GM21423 (cell line): ENCODE data around the gene POPDC2.

Source experiments
- ATAC-seq: cut with Tn5 transposase; IDR thresholded peaks from one replicate; pipeline ENCODE4 v1.9.1; 2021; ENCODE audit warnings: mild to moderate bottlenecking, moderate library complexity; ENCODE audit not compliant: unreplicated experiment

Gene POPDC2

DNA sequence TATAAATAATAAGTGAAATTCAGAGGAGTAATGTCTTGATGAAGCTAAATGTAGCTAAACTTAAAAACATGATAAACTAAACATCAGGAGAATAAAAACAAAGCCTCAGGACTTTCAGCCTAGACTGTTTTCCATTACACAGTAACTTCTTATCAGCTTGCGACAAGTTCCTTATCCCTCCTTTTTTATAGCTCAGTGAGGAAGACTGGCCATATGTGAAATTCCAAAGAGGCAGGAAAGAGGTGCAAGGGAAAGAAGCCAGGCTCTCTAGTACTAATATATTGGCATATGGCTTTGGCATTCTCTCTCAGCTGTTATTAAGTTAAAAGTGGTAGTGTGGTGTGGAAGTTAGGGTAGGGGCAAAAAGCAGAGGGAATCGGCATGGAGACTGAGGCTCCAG is 12.4 kb upstream of the POPDC2 start:
- no peak for ATAC-seq

DNA sequence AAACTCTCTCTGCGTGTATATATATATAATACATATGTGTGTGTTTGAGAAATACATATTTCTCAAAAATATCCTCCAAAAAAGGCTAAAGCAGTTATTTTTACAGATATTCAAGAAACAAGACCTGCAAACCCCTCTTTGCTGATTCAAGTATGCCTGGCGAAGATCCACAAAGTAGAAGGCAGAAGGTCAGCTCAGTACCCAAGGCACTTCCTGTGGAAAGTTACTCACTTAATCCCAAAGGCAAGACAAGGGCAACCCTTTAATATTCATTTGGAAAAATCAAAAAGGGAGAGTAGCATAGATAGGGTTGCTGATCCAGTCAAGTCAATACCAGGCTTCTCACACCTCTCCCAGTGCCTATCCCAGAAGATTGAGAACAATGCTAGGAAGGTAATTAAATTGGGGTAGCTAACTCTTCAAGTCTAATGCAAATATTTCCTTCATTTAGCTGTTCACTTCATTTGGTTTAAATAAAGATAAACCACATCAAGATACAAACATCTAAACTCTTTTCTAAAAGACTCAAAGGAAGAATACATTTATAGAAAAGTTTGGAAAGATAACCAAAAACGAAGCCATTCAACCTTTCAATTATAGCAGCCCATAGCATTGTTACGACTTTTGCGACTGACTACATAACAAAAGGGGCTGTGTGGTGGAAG is 9.6 kb upstream of the POPDC2 start:
- no peak for ATAC-seq

DNA sequence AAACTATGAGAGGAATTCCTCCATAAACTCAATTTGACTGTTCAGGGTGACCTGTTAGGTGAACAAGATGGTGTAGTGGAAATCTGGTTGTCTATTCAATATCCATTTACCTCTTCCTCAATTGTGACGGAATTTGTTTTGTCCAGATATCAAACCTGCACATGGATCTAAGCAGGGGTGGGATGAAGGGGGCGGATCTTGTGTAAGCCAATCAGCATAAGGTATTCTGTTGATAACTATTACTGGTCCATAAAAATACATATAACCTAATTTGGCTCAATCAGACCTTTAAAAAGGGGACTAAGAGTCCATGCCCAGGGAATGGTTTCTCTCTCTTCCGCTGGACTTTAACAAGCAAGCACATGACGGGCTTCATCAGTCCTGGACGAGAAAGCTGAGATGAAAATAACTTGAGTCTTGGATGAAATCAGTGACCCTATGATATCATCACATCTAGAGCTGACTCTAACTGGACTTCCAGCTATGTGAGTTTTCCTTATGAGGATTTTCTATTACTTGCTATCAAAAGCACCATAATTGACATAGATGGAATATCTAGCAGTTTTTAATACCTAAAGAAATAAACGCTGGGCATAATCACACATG is 5.7 kb upstream of the POPDC2 start:
- no peak for ATAC-seq

DNA sequence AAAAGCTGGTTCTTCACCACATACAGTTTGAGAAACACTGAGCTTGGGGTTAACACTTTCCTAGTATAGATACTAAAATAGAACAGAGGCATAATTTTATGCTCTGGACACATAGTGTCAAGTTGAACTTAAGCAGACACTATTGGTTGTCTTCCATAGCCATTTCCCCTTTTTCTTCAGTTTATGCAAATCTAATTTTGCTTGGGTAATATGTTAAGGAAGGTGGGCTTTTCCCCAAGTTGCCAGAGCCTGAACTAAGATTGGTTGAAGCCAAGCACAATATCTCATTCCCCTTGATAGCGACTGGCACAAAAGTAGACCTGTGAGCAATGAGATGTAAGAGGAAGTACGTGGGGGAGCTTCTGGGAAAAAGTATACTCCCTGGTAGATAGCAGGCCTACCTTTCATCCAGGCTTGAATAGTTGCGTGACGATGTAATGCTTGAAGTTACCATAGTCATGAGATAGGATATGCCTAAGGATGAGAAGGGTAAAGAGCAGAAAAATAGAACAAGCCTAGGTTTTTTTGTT is 4.5 kb upstream of the POPDC2 start:
- ATAC-seq, result peak; percentile 41

DNA sequence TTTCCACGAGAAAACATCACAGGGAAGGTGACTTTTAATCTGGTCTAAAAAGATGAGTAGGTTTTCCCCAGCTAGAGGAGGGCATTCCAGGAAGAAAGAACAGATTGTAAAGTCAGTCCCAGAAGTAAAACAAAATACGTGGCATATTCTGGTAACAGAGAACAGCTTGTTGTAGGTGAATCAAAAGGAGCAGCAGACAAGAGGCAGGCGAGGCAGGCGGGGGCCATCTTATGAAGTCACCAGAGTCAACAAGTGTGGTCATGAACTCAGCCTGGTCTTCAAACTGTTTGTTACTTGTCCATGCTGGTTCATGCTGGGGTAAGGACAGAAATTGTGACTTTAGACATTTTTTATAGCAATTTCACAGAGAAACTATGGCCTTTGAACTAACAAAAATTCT is 4.0 kb upstream of the POPDC2 start:
- ATAC-seq, result no peak

DNA sequence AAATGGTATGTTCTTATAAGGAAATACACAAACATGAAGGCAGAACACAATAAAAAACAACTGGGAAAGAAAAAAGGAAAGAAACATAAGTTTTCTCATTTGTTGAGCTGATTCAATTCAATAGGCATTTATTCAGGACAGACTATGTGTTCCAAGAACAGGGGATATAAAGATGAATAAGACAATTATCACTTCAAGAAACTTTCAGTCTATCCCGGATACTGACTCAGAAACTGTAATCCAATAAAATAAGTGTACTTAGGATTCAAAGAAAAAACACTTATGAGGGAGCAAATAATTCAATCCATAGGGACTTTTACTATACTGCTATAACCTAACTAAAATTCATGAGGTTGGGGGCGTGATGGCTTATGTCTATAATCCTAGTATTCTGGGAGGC is 3.5 kb upstream of the POPDC2 start:
- ATAC-seq, result no peak

DNA sequence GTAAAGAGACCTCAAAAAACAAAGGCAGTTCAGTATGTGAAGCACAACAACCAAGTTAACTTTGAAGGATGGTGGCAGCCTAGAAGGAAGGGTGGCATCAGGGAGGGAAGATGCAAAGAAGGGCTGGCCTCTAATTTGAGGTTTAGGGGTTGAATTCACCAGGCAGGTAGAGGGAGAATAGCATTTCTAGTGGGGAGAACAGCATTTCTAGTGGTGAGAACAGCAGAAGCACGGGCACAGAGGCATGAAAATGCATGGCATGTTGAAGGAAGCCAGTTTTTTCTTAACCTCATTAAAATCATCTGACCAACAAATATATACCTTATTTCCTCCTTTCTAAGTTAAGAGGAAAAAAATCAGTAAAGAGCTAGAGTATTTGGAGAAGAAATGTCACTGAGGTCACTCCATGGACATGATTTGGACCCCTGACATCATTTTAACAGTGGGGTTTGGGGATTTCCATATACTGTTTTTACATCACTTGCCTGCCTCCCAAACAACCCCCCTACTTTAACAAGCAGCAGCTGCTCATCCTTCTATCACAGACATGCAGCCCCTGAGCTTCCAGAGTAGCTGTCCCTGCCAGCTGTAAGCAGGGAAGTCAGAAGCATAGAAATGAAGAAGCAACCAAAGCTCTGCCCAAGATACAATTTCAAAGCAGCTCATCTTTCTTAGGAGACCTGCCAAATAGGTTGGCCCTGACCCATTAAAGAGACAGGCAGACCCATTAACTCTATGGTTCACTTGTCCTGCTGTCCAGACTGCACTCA is 2.4 kb upstream of the POPDC2 start:
- no peak for ATAC-seq

DNA sequence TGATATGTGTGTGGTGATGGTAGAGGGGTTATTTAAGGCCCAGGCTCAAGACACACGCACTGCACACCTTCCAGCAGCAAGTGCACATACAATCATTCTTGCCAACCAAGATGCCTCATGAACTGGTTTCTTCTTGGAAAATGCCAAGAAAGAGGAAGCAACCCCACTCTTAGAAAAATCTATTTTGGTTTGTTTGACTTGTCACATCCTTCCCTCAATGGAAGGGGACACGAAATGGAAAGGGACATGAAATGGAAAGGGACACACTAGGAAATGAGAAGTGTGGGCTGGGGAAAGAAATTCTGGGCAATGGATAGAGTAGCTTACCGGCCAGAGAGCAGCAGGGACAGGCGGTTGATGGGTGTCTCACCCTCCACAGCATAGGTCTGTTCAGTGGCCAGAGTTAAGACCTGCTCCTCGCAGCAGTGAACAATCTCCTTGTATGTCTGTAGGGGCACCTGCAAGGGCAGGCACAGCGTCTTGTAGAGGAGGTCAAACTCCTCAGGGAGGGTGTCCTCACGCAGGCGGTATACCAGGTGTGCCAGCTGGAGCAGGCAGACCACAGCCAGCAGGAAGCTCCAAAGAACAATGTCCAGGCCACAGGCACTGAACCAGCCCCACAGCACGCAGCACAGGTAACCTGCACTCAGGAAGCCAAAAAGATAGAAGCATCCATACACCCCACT is 640 bp downstream of the POPDC2 start:
- ATAC-seq, result no peak

DNA sequence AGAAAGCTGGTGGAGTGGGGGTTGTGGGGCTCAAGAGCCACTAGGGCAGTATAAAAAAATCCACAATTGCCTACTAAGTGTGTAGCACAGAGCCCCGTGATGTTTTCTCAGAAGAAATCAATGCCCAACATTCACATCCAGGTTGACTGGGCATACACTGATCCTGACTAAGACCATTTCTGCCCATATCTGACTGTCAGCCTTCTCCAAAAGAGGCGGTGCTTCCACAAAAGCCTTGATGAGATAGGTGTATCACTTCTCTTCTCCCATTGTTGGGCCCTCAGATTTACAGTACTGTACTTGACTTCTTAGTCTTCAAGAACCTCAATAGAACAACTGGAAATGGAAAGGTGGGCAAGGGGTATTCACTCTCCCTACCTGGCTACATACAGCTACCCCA is 1.4 kb downstream of the POPDC2 start:
- no peak for ATAC-seq

DNA sequence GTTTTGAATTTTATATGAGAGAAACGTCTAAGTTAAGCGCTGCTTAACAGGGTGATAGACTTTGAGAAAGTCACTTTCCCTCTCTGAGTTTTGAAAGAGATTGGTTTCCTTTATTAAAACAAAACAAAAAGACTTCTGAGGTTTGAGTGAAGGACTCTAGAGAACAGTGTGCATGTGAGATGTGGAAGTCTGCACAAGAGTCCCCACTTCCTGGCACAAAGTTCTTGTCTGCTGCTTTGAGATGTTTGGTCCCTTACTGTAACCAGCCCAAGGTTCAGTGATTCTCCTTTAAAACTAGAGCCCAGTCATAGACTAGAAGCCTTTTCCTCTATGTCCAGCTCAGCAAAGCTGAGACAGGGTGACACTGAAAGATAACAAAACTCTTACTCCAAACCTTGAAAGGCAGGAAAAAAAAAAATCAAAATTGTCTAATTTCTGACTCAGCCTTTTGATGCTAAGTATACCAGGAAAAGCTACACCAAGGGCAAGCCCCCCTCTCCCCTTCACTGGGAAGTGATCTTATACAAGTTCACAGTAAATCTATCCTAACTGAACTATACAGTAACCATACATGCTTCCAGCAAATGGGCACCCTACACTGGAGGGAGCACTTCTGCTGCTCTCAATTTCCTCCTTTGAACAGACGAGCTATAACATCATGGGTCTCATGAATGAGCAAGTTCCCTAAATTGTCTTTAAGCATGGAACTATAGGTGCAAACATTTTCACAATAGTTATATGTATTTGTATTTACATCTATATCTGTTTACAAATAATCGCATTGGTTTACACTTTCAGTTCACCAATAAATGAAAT is 2.3 kb downstream of the POPDC2 start:
- ATAC-seq, result peak; percentile 59

DNA sequence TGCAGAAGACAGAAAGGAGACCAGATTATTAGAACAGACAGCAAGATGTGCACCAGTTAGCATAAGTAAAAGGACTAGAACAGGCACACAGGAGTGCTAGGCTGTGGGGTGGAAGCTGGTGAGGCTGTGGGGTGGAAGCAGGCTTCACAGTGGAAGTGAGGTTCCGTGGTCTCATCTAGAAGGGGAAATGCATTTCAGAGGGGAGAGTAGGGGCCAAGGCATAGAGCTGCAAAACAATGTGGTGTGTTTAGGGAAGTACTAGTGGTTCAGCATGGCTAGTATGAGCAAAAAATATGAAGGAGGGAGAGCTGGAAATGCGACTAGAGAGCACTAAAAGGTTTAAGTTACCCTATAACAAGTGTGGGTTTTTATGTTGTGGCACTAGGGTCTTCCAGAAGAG is 6.5 kb downstream of the POPDC2 start:
- ATAC-seq, result no peak

DNA sequence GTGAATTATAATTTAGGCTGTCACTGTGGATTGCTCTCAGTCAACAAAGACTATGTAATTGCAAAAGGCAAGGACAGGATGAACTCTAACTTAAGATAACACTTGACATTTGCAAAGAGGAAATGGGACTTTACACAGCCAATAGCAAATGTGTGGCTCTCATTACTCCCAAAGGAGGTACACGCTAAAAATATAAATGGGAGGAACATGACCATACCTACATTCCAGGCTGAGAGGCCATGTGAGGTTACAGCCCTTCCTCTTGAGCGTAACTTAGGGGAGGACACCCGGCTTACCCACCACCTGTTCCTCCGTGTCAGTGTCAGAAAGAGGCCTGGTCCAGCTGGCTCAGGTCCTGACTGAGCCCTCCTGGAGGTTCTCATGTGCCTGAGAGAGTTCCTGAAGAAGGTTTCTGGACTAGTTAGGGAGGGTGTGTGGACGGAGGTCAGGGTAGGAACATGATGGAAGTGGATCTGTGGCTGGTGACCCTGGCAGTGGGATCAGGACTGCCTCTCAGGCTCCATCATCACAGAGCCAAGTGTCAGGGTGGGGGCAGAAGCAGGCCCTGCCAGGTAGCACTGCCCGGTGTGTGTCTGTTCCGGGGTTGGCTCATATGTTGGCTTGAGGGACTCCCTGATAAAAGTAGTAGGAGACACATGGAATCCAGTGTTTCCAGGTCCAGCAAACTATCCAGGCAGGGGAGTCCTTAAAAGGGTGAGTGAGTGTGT is 7.9 kb downstream of the POPDC2 start:
- ATAC-seq, result no peak

DNA sequence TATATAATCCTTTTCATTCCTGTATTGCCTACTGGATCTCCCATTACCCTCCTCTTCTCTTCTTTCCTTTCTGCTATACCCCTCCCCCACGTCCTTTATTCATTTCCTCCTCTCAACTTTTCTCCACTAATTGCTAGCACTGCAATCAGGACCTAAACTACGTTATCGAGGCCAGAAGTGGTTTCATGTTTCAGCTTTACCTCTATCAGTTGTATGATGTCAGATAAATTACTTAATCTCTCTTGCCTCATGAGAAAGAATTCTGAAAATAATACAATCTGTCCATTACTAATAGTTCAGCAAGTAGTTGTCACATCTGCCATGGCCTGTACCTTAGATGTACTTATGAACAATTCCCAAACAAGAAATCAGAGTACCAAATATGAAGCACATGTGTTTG is 10.6 kb downstream of the POPDC2 start:
- ATAC-seq, result no peak

DNA sequence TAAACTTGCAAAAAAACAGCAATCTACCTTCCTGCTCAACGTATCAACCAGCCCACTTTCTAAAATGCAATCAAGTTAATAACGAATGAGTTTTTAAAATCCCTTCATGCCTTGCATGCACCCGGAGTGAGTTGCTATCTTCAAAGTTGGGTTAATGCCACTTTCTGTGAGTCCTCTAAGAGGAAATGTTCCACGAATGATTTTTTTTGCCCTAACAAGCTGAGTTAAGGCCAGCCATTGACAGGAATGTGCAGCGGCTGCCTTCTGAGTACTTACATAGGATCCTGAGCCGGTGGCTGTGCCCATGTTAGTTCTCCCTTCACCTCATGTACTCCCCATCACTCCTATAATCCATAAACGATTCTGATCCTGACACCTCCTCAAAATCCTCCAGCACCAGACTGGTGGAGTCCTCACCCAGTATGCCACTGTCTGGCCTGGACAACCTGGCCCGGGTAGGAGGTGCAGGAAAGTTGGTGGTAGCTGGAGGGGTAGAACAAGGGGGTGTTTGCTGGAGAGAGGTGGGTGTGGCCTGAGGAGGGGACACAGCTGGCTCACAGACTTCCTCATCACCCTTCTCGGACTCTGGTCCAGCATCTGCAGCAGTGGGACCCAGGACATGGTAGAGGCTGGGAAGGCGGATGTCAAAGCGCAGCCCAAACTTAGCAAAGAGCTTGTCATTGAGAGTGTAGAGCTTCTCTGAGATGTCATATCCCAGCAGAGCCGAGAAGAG is 12.4 kb downstream of the POPDC2 start:
- ATAC-seq, result no peak

DNA sequence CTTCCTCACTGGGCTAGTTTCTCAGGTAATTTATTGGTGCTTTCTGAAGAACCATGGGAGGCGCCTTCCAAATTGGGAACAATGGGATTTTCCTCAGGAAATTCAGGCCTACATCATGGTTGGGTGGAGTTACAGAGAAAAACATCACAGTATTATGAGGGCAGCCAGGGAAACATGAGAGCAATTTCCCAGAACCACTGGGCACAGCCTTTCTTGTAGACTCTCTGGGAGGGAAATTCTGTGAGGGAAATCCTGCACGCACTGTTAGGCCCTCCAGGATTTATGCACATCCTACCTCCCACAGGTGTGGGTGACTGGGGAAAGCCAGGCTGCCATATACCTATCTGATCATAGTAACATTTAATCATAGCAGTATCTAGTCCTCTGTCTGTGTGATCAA is 13.2 kb downstream of the POPDC2 start:
- no peak for ATAC-seq

DNA sequence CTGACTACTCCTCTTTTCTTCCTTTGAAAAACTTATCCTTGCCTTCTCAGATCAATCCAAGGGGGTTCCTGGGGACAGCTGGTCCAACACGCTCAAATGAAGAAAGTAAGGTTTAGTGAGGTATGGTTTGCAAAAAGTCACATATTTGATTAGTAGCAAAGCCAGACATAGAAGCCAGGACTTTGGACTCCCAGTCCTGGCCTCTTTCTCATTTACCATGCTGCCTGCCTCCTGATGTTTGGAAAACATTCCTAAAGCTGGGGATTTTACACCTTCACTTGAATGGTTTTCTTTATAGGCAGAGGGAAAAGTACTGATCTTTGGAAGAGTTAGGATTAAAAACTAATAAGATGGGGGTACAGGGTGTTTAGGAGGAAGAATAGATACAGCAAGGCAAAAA is 14.6 kb downstream of the POPDC2 start:
- no peak for ATAC-seq

DNA sequence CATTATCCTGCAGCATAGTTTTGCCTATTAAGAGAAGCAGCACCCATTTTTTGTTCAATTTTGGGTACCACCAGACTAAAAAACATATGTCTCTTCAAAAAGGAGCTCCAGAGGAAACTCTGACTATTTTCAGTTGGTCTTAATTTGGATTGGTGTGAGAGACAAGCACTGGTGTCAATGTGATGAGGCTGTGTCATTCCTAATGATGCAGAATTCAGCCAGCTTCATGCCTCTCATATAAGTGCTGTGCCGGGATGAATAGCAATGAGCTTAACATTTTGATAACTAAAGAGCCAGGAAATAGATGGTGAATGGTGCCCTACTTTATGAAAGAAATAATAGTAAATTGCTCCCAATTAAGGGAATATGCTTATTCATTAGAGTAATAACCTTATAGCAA is 15.9 kb downstream of the POPDC2 start:
- ATAC-seq, result no peak

DNA sequence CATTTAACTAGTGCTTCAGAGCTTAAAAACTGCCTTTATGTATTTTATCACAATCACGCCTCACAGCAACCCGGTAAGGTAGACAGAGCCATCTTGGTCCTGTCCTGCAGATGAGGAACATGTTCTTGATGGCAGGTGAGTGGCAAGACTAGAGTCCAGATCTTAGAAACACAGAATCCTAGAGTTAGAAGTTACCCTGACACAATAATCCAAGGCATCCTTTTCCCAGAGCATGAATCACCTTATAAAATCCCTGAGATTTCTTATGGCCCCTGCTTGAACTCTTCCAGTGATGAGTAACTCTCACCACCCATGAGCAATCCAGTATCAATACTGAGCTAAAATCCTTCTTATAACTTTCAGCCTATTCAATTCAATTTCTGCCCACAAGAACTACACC is 16.9 kb downstream of the POPDC2 start:
- ATAC-seq, result no peak

DNA sequence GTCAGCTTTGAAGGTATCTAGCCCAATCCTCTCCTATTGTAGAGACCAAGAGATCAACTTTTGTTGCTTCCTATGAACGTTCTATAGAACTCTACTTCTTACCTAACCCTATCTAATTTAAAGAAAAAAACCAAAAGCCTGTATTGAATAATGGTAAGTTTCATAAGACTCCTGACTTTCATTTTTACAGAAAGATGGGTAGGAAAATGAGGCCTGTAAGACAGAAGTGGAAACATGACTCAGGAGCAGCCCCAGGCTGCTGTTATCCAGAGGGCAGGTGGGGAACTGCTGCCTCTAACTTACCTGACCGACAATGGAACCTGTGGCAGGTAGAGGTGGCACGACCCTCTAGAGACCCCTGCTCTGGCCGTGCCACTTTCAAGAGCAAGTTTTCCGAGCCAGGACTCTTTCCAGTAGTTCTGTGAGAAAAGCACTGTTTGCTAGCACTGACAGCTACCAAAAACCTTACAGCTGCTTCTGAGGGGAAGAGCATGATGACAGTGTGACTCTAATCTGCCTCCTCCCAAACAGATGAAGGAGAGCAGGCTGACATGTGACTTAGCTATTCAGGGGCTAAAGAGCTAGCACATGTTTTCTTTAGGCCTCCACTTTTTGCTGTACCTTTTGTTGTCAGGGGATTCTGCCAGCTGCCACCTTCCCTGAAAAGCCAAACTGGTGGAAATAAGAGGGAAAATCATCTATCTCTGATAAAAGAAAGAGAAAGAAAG is 17.5 kb downstream of the POPDC2 start:
- no peak for ATAC-seq
